ENCODE results near the gene TMEM53.
A peak's percentile ranks its signal among the peaks of the same experiment; 100 is the strongest.

TMEM53 gene

GRCh38 chr1:44628962-44629756 is 45.1 kb downstream of the TMEM53 start:
- DNase-seq (ENCODE audit: low read depth), result peak; percentile 88

- DNase-seq (ENCODE audit: low read depth), result no peak
These were observed 48.9 kb downstream of the TMEM53 start for GRCh38 chr1:44625348-44625747.

DNA sequence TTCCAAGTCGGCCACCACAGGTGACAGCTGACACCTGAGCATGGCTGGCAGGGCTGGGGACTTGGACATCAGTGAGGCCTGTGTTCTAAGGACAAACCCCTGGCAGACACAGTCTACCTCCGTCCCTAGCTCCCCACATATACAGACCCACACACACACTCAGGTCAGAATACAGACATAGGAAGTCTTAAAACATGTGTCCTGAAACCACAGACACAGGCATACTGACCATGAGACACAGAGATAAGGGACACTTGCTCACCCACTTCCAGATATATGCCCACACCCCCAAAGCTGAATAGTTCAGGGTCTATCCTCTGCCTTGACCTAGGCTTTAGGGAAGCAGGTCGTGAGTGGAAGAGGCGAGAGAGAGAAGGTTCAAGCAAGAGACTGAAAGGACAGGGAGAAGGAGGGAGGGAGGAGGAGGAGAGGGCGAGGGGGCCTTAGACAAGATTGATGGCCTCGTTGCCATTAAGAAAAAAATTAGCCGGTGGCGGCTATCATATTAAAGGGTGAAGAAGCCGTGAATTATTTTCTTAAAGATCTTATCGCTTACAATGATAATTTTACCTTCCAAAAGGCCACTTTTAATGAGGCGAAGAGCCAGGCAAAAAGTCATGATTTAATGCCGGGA is 49.9 kb downstream of the TMEM53 start:
- DNase-seq (ENCODE audit: low read depth), result no peak

GRCh38 chr1:44621841-44622286 is 52.4 kb downstream of the TMEM53 start:
- no peak for DNase-seq (ENCODE audit: low read depth)

DNA sequence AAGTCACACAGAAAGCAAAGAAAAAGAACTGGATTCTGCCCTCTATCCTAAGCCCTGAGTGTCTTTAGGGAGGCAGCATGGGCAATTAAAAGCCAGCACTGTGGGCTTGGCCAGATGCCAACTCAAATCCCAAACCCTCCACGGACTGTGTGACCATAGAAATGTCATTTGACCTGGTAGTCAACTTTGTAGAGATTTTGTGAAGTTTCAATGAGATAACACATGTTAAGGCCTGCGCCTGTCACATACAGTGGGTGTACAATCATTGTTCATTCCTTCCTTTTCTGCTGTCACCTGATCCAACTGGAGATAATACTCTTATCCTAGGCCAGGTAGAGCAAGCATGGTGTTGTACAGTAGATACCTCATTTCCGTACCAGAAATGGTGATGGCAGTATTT is 54.2 kb downstream of the TMEM53 start:
- DNase-seq (ENCODE audit: low read depth), result no peak

- peak; percentile 17 for DNase-seq (ENCODE audit: low read depth)
These were observed 54.9 kb downstream of the TMEM53 start for GRCh38 chr1:44619261-44619900.

- no peak for DNase-seq (ENCODE audit: low read depth)
These were observed 56.6 kb downstream of the TMEM53 start for GRCh38 chr1:44617703-44618029.

DNA sequence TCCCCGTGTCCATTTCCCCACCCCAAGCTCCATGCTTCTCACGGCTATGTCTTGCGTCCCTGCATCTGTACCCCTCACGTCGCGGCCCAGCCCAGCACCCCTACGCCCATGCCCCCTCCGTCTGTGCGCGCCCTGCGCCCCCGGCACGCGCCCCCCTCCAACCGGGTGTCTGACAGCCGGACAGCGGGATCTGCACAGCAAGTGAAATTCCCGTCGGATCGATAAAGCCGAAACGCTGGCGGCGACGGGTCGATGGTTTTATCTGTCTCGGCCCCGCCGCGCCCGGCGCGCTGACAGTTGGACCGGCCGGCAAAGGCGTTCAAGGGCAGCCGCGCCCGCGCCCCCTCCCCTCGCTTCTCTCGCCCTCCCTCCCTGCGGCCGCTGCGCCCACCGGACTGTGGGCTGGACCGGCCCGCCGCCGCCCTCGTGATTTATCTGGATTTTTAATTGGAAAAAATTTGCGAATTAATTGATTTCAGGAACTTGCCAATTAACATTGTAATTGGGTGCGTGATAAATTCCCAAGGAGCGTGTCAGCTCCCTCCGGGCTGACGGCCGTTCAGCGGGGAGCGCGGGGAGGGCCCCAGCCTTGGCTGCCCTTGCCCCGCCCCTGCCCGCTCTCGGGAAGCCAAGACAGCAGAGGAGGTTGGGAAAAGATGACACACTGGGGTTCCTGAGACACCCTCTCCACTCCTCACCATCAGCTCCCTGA is 57.1 kb downstream of the TMEM53 start:
- DNase-seq (ENCODE audit: low read depth), result peak; percentile 52

DNA sequence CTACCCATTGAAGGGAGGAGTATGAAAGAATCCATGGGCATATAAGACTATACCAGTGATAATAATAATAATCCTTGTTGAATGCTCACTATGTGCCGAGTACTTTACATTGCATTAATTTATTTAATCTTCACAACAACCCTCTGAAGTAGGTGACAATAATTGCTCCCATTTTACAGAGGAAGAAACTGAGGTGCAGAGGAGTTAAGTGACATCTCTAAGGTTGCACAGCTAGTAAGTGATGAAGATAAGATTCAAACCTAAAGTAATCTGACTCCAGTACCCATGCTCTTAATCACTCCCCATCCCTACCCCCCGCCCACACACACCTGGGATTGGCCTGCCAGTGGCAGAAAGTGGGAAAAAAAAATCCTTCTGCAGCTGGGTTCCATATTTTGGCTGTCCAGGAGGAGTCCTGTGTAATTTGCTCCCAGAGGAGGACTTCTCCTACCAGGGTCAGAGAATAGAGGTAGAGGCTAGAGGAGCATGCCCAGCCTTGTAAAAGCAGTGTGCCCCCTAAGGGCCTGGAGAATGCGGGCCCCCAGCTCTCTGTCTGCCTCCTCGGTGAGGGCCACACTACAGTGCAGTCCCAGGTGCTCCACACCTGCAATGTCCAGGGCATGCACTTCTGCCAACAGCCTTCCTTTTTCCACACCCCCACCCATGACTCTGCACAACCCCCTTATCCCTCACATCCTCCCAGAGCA is 57.8 kb downstream of the TMEM53 start:
- no peak for DNase-seq (ENCODE audit: low read depth)

DNA sequence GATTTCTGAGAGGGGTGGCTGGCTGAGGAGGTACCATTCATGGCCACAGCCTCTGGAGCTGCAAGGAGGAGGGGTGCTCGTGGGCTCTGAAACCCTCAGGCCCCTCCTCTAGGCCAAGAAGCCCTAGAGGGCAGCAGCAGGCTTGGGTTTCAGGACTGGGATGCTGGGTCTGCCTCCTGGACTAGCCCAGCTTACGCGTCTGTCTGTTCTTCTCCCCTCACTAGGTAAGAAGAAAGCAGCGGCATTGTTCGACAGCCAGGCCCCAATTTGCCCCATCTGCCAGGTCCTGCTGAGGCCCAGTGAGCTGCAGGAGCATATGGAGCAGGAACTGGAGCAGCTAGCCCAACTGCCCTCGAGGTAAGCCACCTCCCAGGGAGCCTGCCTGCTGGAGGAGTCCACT is 60.3 kb downstream of the TMEM53 start:
- no peak for DNase-seq (ENCODE audit: low read depth)

- DNase-seq (ENCODE audit: low read depth), result no peak
These were observed 62.4 kb downstream of the TMEM53 start for GRCh38 chr1:44611866-44612265.

GRCh38 chr1:44611419-44611818 is 62.9 kb downstream of the TMEM53 start:
- DNase-seq (ENCODE audit: low read depth), result no peak

DNA sequence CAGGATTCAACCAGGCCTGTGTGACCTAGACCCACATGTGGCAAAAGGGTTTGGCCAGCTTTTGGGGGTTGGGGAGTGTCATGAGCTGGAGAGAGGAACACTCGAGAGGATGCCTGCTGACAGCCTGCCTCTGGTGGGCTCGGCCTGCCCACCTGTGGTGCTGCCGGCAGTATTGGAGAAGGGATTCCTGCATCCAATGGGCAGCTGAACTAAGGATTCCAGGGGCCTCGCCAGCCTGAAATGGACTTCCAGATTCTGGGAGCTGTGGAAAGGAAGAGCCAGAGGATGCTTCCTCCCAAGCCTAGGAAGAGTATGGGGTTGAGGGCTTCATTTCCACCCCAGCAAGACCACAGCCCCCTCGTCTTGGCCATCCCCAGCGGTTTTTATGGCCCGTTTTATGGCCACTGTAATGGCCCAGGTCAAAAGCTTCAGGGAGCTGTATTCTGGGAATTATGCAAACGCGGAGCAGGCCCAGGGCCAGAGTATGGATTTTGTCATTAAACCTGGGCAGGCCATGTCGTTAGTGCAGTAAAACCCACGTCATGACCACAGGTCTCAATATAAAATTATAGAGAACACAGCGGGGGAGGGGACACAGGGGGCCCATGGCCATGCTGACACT is 63.6 kb downstream of the TMEM53 start:
- DNase-seq (ENCODE audit: low read depth), result no peak

DNA sequence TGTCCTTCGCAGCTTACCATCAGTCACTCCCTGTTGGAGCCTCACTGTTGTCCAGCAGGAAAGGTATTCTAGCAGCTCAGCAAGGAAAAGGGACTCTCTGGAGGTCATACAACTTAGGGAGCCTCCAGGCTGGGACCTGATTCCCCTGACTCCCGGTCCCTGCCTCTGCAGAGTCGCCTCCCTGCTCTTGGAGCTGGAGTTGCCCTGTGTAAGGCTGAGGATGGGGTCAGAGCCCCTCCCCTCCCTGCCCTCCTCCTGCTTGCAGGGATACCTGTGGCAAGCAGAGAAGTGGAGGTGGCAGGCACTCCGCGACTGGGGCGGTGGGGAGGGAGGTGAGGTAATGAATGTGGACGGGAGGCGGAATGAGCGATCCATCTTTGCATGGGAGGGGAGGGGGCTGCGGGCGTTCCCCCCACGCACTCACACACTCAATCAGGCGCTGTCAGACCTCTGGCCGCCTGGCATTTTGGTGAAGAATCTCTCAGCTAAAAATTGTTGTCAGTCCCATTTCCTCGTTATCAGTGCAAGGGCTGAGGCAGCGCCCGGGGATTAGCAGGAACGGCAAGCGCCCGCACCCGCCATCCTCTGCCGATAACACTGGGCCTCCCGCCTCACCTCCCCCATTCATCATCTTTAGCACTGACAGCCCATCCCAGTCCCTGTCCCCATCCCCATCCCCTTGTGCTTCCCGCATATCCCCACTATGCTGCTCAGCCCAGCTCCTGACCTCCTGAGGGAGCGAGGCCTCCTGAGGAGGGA is 64.3 kb downstream of the TMEM53 start:
- DNase-seq (ENCODE audit: low read depth), result no peak

DNA sequence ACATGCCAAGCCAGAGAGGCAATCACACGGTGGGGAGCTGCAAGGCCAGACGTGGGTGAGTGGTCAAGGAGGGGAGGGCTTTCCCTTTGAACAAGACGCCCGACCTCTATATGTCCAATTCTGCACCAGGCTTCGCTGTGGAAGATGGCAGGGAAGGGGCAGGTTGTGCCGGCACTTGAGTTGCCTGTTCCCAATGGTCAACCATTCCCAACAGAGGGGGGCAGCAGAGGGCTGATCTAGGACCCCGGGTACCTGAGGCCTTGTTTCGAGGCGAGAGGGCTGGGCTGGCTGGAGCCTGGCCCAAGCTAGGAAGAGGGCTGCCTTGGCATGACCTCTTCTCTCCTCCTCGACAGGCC is 64.9 kb downstream of the TMEM53 start:
- DNase-seq (ENCODE audit: low read depth), result peak; percentile 36

DNA sequence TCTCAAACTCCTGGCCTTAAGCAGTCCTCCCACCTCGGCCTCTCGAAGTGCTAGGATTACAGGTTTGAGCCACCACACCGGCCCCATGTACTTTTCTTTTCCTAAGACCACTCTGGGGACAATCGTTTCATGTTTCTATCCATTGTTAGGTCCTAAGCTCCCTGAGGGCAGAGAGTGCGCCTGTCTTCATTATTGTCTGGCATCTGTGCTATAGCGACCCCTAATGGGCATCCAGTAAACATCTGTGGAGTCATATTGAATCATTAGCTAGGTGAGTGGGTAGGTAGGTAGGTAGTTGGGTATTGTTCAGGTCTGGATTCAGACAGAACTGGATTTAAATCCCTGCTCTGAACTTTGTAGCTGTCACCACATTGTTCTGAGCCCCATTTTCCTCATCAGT is 66.1 kb downstream of the TMEM53 start:
- DNase-seq (ENCODE audit: low read depth), result peak; percentile 11

DNA sequence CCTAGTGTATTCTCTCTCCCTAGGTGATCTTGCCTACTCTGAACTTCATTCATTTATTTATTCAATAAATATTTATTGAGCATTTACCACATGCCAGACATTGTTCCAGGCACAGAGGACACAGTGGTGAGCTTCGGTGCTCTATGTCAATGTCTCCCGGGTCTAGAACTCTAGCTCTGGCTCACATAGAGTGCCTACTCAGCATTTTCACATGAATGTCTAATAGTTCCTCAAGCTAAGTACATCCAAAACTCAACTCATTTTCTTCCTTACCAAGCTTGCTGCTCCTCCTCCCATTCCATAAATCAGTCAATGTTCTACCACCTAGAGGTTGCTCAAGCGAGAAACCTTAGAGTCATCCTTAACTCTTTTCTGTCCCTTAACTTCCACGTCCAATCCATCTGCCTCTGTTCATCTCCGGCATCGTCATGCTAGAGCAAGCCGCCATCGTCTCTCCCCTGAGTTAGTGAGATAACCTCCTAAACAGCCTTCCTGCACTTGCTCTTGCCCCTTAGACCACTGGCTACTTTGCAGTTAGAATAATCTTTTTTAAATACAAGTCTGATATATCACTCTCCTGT is 67.5 kb downstream of the TMEM53 start:
- DNase-seq (ENCODE audit: low read depth), result no peak

DNA sequence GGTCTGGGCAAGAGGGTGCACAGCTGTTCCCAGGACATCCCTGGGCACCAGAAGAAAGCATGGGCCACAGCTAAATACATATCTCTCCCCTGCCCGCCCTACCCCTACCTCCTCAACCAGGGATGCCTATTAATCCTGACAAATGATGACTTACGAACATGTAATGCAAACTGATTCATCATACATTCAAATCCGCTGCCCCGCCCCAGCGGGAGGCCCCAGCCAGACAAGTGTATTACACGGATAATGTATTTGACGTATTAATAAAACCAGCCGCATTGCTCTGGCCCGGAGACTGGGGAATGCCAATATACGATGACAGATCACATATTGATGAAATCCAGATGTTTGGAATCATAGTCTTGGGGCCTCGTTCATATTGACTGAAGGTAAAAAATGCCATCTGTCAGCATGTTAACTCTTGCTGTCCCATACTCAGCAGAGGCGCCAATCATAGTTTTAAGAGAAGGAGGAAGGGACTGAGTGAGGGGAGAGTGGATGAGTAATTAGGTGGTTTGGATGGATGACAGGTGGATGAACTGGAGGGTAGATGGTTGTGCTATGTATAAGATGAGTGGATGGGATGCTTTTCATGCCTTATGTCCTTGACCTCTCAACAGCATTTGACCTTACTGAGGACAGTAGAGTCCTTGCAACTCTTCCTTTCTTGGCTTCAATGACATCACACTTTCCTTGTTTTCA is 68.2 kb downstream of the TMEM53 start:
- peak; percentile 20 for DNase-seq (ENCODE audit: low read depth)

GRCh38 chr1:44604157-44604955 is 69.9 kb downstream of the TMEM53 start:
- DNase-seq (ENCODE audit: low read depth), result no peak
